Peyer's patch (tissue), 4 donors: Measurements from ENCODE around the gene DNAJC17. TPM values are rescaled to one million over a fixed set of nuclear protein-coding genes. Genes with fewer than 3 reads are reported as not detected.
A peak's percentile ranks its signal among the peaks of the same experiment; 100 is the strongest.

Source experiments
- DNase-seq, 3 donors: peaks; one replicate each; pipeline ENCODE4 v3.0.0-alpha.2; 2017 to 2019
- H3K27ac ChIP-seq, 4 donors: fragments of 200-600 bp; sonication (generic); one replicate each; pipeline ENCODE4 v1.5.1; 2016 to 2019
- H3K27me3 ChIP-seq, 2 donors: fragments of 200-600 bp; sonication (generic); one replicate each; pipeline ENCODE4 v1.5.1; 2019
- H3K36me3 ChIP-seq, 3 donors: fragments of 200-600 bp; sonication (generic); one replicate each; pipeline ENCODE4 v1.5.1; 2016 to 2019
- H3K4me1 ChIP-seq, 4 donors: fragments of 200-600 bp; sonication (generic); one replicate each; pipeline ENCODE4 v1.5.1; 2016 to 2019
- H3K4me3 ChIP-seq, 4 donors: fragments of 200-600 bp; sonication (generic); 1 replicate in 3 of 4; 2 replicates in 1 of 4; pipeline ENCODE4 v1.5.1; 2016 to 2019; ENCODE audit warnings: mild to moderate bottlenecking in 1 of 4
- H3K9me3 ChIP-seq, 4 donors: fragments of 200-600 bp; sonication (generic); one replicate each; pipeline ENCODE4 v1.5.1; 2016 to 2019; ENCODE audit warnings: mild to moderate bottlenecking in 1 of 4
- CTCF ChIP-seq, 6 experiments: fragments of 450-650 bp in 4 of 6; fragments of 200-600 bp in 2 of 6; sonication (generic) in 1 of 6; IDR thresholded peaks; one replicate each; pipeline ENCODE4 v1.5.1; 2017 to 2019; ENCODE audit warnings: antibody characterized with exemption in 6 of 6, mild to moderate bottlenecking in 3 of 6, moderate library complexity in 1 of 6
- POLR2A ChIP-seq, 2 donors: fragments of 450-650 bp; IDR thresholded peaks; one replicate each; pipeline ENCODE4 v1.5.1; 2017; ENCODE audit warnings: antibody characterized with exemption in 2 of 2, mild to moderate bottlenecking in 2 of 2, moderate library complexity in 2 of 2
- total RNA-seq, 4 donors: library from RNA; depleted of rRNA; stranded (reverse); fragments of >200 nt; gene quantifications; one replicate each; pipeline ENCODE4 v1.1.0, GENCODE V29; 2016

Gene DNAJC17
- total RNA-seq, 4 donors from 2014 or later = 26.9 to 37.1 (median 32.9) TPM

GRCh38 chr15:40747685-40748631 lies 59.3 kb downstream of the DNAJC17 start:
- Histone ChIP-seq H3K9me3 (no peaks in the 10 kb centered on the region), H3K36me3 (peaks cover 0 to 59% (median 0%) of the 10 kb centered on the region in 3 donors), H3K27me3 (no peaks in the 10 kb centered on the region), H3K4me3 (no peak overlapping the region), H3K4me1 (peaks cover 0 to 45% (median 2%) of the 10 kb centered on the region in 4 donors), H3K27ac (peak overlapping the region in 2 of 4 donors; percentile 32 to 81)
- DNase-seq = peak in 1 of 3 donors; percentile 75
- TF ChIP-seq CTCF (IDR thresholded peaks at IDR 0.05) = no peak
- no peak for TF ChIP-seq POLR2A (IDR thresholded peaks at IDR 0.05)

GRCh38 chr15:40746916-40747418 lies 60.3 kb downstream of the DNAJC17 start:
- no peaks in the 10 kb centered on the region for H3K27me3 ChIP-seq
- H3K27ac ChIP-seq = peak overlapping the region in 1 of 4 donors; percentile 81
- H3K4me1 ChIP-seq = peaks cover 0 to 37% (median 2%) of the 10 kb centered on the region in 4 donors
- DNase-seq = no peak
- H3K9me3 ChIP-seq = no peaks in the 10 kb centered on the region
- TF ChIP-seq CTCF (IDR thresholded peaks at IDR 0.05) (no peak), POLR2A (IDR thresholded peaks at IDR 0.05) (no peak)
- peaks cover 0 to 64% (median 0%) of the 10 kb centered on the region in 3 donors for H3K36me3 ChIP-seq
- peak overlapping the region in 1 of 4 donors; percentile 3 for H3K4me3 ChIP-seq

- TF ChIP-seq POLR2A (IDR thresholded peaks at IDR 0.05) = no peak
- no peak for TF ChIP-seq CTCF (IDR thresholded peaks at IDR 0.05)
- Histone ChIP-seq H3K9me3 (no peaks in the 10 kb centered on the region), H3K36me3 (peaks cover 0 to 68% (median 0%) of the 10 kb centered on the region in 3 donors), H3K4me3 (no peak overlapping the region), H3K27me3 (no peaks in the 10 kb centered on the region), H3K27ac (peak overlapping the region in 3 of 4 donors; percentile 52 to 85 (median 60)), H3K4me1 (peaks cover 0 to 29% (median 2%) of the 10 kb centered on the region in 4 donors)
- no peak for DNase-seq
Observed at GRCh38 chr15:40744815-40745152, 62.5 kb downstream of the DNAJC17 start.

- DNase-seq = peak in 2 of 3 donors; percentile 52 to 71
- Histone ChIP-seq H3K36me3 (peaks cover 0 to 74% (median 0%) of the 10 kb centered on the region in 3 donors), H3K9me3 (no peaks in the 10 kb centered on the region), H3K27me3 (no peaks in the 10 kb centered on the region), H3K4me1 (peaks cover 0 to 29% (median 2%) of the 10 kb centered on the region in 4 donors), H3K4me3 (no peak overlapping the region), H3K27ac (peak overlapping the region in 3 of 4 donors; percentile 52 to 85 (median 60))
- no peak for TF ChIP-seq CTCF (IDR thresholded peaks at IDR 0.05)
Observed at GRCh38 chr15:40743921-40744814, 63.1 kb downstream of the DNAJC17 start.

GRCh38 chr15:40743485-40743901 lies 63.8 kb downstream of the DNAJC17 start:
- peak in 2 of 3 donors; percentile 57 to 73 for DNase-seq
- Histone ChIP-seq H3K36me3 (peaks cover 0 to 78% (median 0%) of the 10 kb centered on the region in 3 donors), H3K27ac (peak overlapping the region in 3 of 4 donors; percentile 52 to 85 (median 60)), H3K9me3 (no peaks in the 10 kb centered on the region), H3K27me3 (no peaks in the 10 kb centered on the region), H3K4me3 (no peak overlapping the region), H3K4me1 (peaks cover 0 to 27% (median 2%) of the 10 kb centered on the region in 4 donors)
- TF ChIP-seq POLR2A (IDR thresholded peaks at IDR 0.05) = no peak
- no peak for TF ChIP-seq CTCF (IDR thresholded peaks at IDR 0.05)
